ENCODE data around the gene TLR3.

Gene TLR3

GRCh38 chr4:186108391-186108790 lies 39.4 kb downstream of the TLR3 start:
- no peak for DNase-seq

GRCh38 chr4:186109245-186109644 lies 40.3 kb downstream of the TLR3 start:
- DNase-seq: no peak

GRCh38 chr4:186116697-186117096 lies 47.7 kb downstream of the TLR3 start:
- no peak for DNase-seq

GRCh38 chr4:186118582-186118981 lies 49.6 kb downstream of the TLR3 start:
- DNase-seq: no peak

GRCh38 chr4:186121057-186121456 lies 52.1 kb downstream of the TLR3 start:
- no peak for DNase-seq

- no peak for DNase-seq
Measured at GRCh38 chr4:186128842-186129241, 59.9 kb downstream of the TLR3 start.

GRCh38 chr4:186131935-186132334 lies 63.0 kb downstream of the TLR3 start:
- DNase-seq: no peak

GRCh38 chr4:186132577-186133242 lies 63.8 kb downstream of the TLR3 start:
- no peak for DNase-seq

- no peak for DNase-seq
Measured at GRCh38 chr4:186134257-186134656, 65.3 kb downstream of the TLR3 start.

- DNase-seq: no peak
Measured at GRCh38 chr4:186134861-186135260, 65.9 kb downstream of the TLR3 start.

GRCh38 chr4:186137196-186137794 lies 68.3 kb downstream of the TLR3 start:
- no peak for DNase-seq

All from stimulated activated naive CD4-positive, alpha-beta T cell treated with Interleukin-2 at 50 U/mL for 16 hours (primary cell).